Neural progenitor cell (in vitro differentiated cells): ENCODE data around the gene ZBTB8OS. TPM values are rescaled to one million over a fixed set of nuclear protein-coding genes. Genes with fewer than 3 reads are reported as not detected.
A peak's percentile ranks its signal among the peaks of the same experiment; 100 is the strongest.

Source experiments
- DNase-seq: peaks from one replicate; pipeline ENCODE4 v3.0.0-alpha.2; 2016; ENCODE audit warnings: low spot score
- H2AFZ ChIP-seq: fragments of 200-600 bp; sonication (generic); replicated peaks from 2 replicates; pipeline ENCODE4 v1.6.1; 2016; ENCODE audit warnings: antibody characterized with exemption
- H3F3A ChIP-seq: fragments of 200-600 bp; sonication (generic); 2 replicates; pipeline ENCODE4 v1.6.1; 2016; ENCODE audit warnings: antibody characterized with exemption, low read depth
- H3K27ac ChIP-seq: fragments of 200-600 bp; sonication (generic); 2 replicates; pipeline ENCODE4 v1.5.1; 2016; ENCODE audit warnings: mild to moderate bottlenecking
- H3K27me3 ChIP-seq: fragments of 200-600 bp; sonication (generic); 2 replicates; pipeline ENCODE4 v1.6.1; 2016; ENCODE audit warnings: mild to moderate bottlenecking, moderate library complexity
- H3K36me3 ChIP-seq: fragments of 200-600 bp; sonication (generic); 2 replicates; pipeline ENCODE4 v1.5.1; 2016
- H3K4me1 ChIP-seq: fragments of 200-600 bp; sonication (generic); 2 replicates; pipeline ENCODE4 v1.6.1; 2016; ENCODE audit warnings: mixed run types
- H3K4me2 ChIP-seq: fragments of 200-600 bp; sonication (generic); 2 replicates; pipeline ENCODE4 v1.6.1; 2016
- H3K4me3 ChIP-seq: fragments of 200-600 bp; sonication (generic); 2 replicates; pipeline ENCODE4 v1.5.1; 2016
- H3K79me2 ChIP-seq: fragments of 200-600 bp; sonication (generic); 2 replicates; pipeline ENCODE4 v1.6.1; 2016; ENCODE audit warnings: low read depth
- H3K9ac ChIP-seq: fragments of 200-600 bp; sonication (generic); 2 replicates; pipeline ENCODE4 v1.6.1; 2016
- H3K9me3 ChIP-seq: fragments of 200-600 bp; sonication (generic); 2 replicates; pipeline ENCODE4 v1.5.1; 2016; ENCODE audit warnings: low read depth
- H4K20me1 ChIP-seq: fragments of 200-600 bp; sonication (generic); 2 replicates; pipeline ENCODE4 v1.6.1; 2016; ENCODE audit warnings: low read depth
- H3K27ac Mint-ChIP-seq: 3 replicates; pipeline ENCODE4 v1.8.0; 2021; ENCODE audit warnings: mixed read lengths
- H3K27me3 Mint-ChIP-seq: 2 replicates; pipeline ENCODE4 v1.8.0; 2022; ENCODE audit warnings: low read depth, mild to moderate bottlenecking, inconsistent platforms, moderate library complexity, mixed read lengths; ENCODE audit not compliant: insufficient read depth
- H3K36me3 Mint-ChIP-seq: 3 replicates; pipeline ENCODE4 v1.8.0; 2021; ENCODE audit warnings: mixed read lengths
- H3K4me1 Mint-ChIP-seq: 3 replicates; pipeline ENCODE4 v1.8.0; 2021; ENCODE audit warnings: mixed read lengths
- H3K4me3 Mint-ChIP-seq: 3 replicates; pipeline ENCODE4 v1.8.0; 2021; ENCODE audit warnings: mild to moderate bottlenecking, moderate library complexity, mixed read lengths
- H3K9me3 Mint-ChIP-seq: 3 replicates; pipeline ENCODE4 v1.8.0; 2020; ENCODE audit warnings: mixed read lengths
- EZH2 ChIP-seq: fragments of 200-600 bp; sonication (generic); IDR thresholded peaks from 2 replicates; pipeline ENCODE4 v1.6.1; 2017; ENCODE audit warnings: antibody characterized with exemption, mild to moderate bottlenecking, moderate library complexity
- EZH2phosphoT487 ChIP-seq: fragments of 200-600 bp; sonication (generic); IDR thresholded peaks from 2 replicates; pipeline ENCODE4 v1.6.1; 2017; ENCODE audit warnings: antibody characterized with exemption
- total RNA-seq: library from RNA; depleted of rRNA; stranded (reverse); fragments of >200 nt; gene quantifications from 2 replicates; pipeline ENCODE4 v1.2.3, GENCODE V29; 2015; ENCODE audit warnings: low replicate concordance
- TF ChIP-seq, protein P1 (sequence below): fragments of 200-600 bp; sonication (generic); IDR thresholded peaks from 2 replicates; pipeline ENCODE4 v1.5.1; 2017; ENCODE audit warnings: antibody characterized with exemption, mild to moderate bottlenecking

Gene ZBTB8OS
- total RNA-seq, 1 donor from 2014 or later = 59.8 TPM

DNA sequence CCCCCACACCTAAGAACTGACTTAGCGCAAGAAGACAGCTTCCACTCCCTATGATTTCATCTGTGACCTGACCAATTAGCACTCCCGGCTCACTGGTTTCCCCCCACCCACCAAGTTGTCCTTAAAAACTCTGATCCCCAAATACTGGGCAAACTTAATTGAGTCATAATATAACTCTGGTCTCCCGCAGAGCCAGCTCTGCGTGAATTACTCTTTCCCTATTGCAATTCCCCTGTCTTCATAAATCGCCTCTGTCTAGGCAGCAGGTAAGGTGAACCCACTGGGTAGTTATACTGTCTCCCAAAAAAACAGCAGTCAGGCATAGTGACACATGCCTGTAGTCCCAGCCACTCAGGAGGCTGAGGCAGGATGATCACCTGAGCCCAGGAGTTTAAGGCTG, 36.9 kb downstream of the ZBTB8OS start:
- H3K27me3 ChIP-seq = no peaks in the 10 kb centered on the region
- TF ChIP-seq, protein P1, sequence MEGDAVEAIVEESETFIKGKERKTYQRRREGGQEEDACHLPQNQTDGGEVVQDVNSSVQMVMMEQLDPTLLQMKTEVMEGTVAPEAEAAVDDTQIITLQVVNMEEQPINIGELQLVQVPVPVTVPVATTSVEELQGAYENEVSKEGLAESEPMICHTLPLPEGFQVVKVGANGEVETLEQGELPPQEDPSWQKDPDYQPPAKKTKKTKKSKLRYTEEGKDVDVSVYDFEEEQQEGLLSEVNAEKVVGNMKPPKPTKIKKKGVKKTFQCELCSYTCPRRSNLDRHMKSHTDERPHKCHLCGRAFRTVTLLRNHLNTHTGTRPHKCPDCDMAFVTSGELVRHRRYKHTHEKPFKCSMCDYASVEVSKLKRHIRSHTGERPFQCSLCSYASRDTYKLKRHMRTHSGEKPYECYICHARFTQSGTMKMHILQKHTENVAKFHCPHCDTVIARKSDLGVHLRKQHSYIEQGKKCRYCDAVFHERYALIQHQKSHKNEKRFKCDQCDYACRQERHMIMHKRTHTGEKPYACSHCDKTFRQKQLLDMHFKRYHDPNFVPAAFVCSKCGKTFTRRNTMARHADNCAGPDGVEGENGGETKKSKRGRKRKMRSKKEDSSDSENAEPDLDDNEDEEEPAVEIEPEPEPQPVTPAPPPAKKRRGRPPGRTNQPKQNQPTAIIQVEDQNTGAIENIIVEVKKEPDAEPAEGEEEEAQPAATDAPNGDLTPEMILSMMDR = no peak
- TF ChIP-seq EZH2phosphoT487 (no peak), EZH2 (no peak)
- H3K4me3 ChIP-seq = no peak overlapping the region
- peaks cover 3% of the 10 kb centered on the region for H3K4me1 Mint-ChIP-seq
- H3K27me3 Mint-ChIP-seq = no peaks in the 10 kb centered on the region
- H3K79me2 ChIP-seq = no peaks in the 10 kb centered on the region
- H3K9me3 Mint-ChIP-seq = no peaks in the 10 kb centered on the region
- H4K20me1 ChIP-seq = no peaks in the 10 kb centered on the region
- no peaks in the 10 kb centered on the region for H3K4me1 ChIP-seq
- H3F3A ChIP-seq = peaks cover 5% of the 10 kb centered on the region
- peaks cover 2% of the 10 kb centered on the region for H3K36me3 Mint-ChIP-seq
- H3K9me3 ChIP-seq = no peaks in the 10 kb centered on the region
- no peak overlapping the region for H3K27ac Mint-ChIP-seq
- H3K27ac ChIP-seq = no peak overlapping the region
- H3K9ac ChIP-seq = no peak overlapping the region
- H2AFZ ChIP-seq = no peak overlapping the region
- no peak for DNase-seq
- no peak overlapping the region for H3K4me3 Mint-ChIP-seq
- H3K36me3 ChIP-seq = no peaks in the 10 kb centered on the region
- H3K4me2 ChIP-seq = no peak overlapping the region

DNA sequence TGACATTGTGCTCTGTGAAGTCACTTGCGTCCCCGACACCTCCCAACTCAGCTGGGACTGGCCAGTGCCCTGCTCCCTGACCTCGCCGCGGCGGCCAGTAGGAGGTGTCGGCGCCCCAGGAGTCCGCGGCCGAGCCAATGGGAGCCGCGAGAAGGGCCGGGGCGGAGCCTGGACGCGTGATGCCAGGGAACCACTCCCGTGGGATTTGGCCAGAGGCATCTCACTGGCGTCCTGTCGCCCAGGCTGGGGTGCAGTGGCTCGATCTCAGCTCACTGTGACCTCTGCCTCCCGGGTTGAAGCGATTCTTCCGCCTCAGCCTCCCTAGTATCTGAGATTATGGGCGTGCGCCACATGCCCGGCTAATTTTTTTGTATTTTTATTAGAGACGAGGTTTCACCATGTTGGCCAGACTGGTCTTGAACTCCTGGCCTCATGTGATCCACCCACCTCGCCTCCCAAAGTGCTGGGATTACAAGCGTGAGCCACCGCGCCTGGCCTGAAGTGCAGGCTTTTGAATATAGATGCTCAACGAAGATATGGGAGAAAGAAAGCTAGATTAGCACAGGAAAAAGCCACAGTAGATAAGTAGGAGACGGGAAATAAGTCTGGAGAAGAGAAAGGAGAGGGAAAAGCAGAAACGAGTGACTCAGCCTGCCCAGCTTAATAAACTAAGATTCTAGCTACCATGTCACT, 38.0 kb downstream of the ZBTB8OS start:
- Histone ChIP-seq H3K27ac (no peak overlapping the region), H3K9ac (no peak overlapping the region), H3K4me2 (peak overlapping the region; percentile 72), H3K79me2 (no peaks in the 10 kb centered on the region), H4K20me1 (no peaks in the 10 kb centered on the region), H3K36me3 (no peaks in the 10 kb centered on the region), H3K9me3 (no peaks in the 10 kb centered on the region), H3F3A (peaks cover 5% of the 10 kb centered on the region), H3K27me3 (no peaks in the 10 kb centered on the region), H3K4me3 (peak overlapping the region; percentile 44), H3K4me1 (no peaks in the 10 kb centered on the region), H2AFZ (peak overlapping the region; percentile 26)
- no peaks in the 10 kb centered on the region for H3K27me3 Mint-ChIP-seq
- no peaks in the 10 kb centered on the region for H3K36me3 Mint-ChIP-seq
- peak; percentile 91 for DNase-seq
- TF ChIP-seq EZH2 = no peak
- no peak for TF ChIP-seq EZH2phosphoT487
- TF ChIP-seq, protein P1 = no peak
- peaks cover 3% of the 10 kb centered on the region for H3K4me1 Mint-ChIP-seq
- peak overlapping the region; percentile 63 for H3K4me3 Mint-ChIP-seq
- H3K27ac Mint-ChIP-seq = no peak overlapping the region
- no peaks in the 10 kb centered on the region for H3K9me3 Mint-ChIP-seq

DNA sequence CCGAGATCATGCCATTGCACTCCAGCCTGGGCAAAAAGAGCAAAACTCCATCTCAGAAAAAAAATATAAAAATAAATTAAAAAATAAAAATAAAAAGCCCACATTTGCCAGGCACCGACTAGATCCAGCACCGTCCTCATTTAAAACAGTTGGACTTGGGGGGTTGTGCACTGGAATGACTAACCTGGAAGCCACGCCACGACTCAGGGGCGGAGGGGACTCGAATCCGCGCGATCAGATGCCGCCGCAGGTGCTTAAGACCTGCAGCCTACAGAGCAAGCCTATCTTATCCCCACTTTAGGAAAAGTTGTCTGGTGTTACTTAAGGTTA, 38.5 kb downstream of the ZBTB8OS start:
- Histone ChIP-seq H3K79me2 (no peaks in the 10 kb centered on the region), H3K4me2 (peak overlapping the region; percentile 72), H4K20me1 (no peaks in the 10 kb centered on the region), H3K4me1 (no peaks in the 10 kb centered on the region), H3K9me3 (no peaks in the 10 kb centered on the region), H3K9ac (no peak overlapping the region), H3K36me3 (no peaks in the 10 kb centered on the region), H3K27me3 (no peaks in the 10 kb centered on the region), H3F3A (peaks cover 5% of the 10 kb centered on the region), H3K27ac (no peak overlapping the region), H3K4me3 (peak overlapping the region; percentile 44), H2AFZ (peak overlapping the region; percentile 26)
- Mint-ChIP-seq H3K4me1 (peaks cover 3% of the 10 kb centered on the region), H3K27ac (no peak overlapping the region), H3K36me3 (no peaks in the 10 kb centered on the region), H3K4me3 (peak overlapping the region; percentile 63), H3K9me3 (no peaks in the 10 kb centered on the region), H3K27me3 (no peaks in the 10 kb centered on the region)
- TF ChIP-seq, protein P1 = no peak
- no peak for TF ChIP-seq EZH2phosphoT487
- no peak for TF ChIP-seq EZH2
- DNase-seq = no peak
